OCI-LY7 (cell line): ENCODE results near the gene PRDM12.

ENCODE experiments used
- CTCF ChIP-seq: fragments of 200-600 bp; sonication (generic); conservative IDR thresholded peaks from 2 replicates; pipeline ENCODE4 v1.5.1; 2014; ENCODE audit warnings: mild to moderate bottlenecking, antibody characterized with exemption, low read length, moderate library complexity, mixed read lengths
- EZH2phosphoT487 ChIP-seq: fragments of 200-600 bp; sonication (generic); IDR thresholded peaks from 2 replicates; pipeline ENCODE4 v1.6.1; 2018; ENCODE audit warnings: low read depth, borderline replicate concordance, mild to moderate bottlenecking, mixed run types, antibody characterized with exemption, low read length, moderate library complexity, mixed read lengths

- TF ChIP-seq CTCF (no peak), EZH2phosphoT487 (no peak)
Observed at GRCh38 chr9:130712564-130713285, 48.3 kb downstream of the PRDM12 start.
